ENCODE data around the gene RBM28.

RBM28 gene

DNA sequence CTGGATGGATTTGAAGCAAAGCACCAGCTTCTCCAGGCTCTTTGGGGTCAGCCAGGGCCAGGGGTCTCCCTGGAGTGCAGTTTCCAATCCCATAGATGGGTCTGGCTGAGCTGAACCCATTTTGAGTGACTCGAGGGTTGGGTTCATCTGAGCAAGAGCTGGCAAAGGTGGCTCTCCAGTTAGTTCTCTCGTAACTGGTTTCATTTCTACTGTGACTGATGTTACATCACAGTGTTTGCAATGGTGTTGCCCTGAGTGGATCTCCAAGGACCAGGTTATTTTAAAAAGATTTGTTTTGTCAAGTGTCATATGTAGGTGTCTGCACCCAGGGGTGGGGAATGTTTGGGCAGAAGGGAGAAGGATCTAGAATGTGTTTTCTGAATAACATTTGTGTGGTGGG is 88.4 kb downstream of the RBM28 start:
- no peak for DNase-seq

DNA sequence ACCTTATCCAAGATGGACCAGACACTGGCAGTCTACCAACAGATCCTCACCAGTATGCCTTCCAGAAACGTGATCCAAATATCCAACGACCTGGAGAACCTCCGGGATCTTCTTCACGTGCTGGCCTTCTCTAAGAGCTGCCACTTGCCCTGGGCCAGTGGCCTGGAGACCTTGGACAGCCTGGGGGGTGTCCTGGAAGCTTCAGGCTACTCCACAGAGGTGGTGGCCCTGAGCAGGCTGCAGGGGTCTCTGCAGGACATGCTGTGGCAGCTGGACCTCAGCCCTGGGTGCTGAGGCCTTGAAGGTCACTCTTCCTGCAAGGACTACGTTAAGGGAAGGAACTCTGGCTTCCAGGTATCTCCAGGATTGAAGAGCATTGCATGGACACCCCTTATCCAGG is 89.2 kb downstream of the RBM28 start:
- no peak for DNase-seq

DNA sequence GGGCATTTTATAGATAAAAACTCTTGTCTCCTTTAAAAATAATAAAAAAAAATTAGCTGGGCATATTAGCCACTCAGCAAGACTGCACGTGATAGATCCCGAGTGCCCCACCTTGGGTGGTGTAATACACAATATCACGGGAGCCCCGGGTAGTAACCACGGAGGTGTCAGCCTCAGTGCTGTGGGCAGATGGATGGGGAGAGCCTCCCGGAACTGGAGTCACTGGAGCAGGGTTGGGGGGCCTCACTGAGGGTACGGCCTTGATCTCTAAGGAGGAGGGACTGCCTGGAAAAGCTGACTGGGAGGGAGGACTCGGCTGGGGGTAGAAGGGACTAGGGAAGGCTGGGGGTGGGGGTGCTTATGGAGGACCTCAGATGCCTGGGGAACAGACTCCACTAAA is 90.0 kb downstream of the RBM28 start:
- DNase-seq = no peak

DNA sequence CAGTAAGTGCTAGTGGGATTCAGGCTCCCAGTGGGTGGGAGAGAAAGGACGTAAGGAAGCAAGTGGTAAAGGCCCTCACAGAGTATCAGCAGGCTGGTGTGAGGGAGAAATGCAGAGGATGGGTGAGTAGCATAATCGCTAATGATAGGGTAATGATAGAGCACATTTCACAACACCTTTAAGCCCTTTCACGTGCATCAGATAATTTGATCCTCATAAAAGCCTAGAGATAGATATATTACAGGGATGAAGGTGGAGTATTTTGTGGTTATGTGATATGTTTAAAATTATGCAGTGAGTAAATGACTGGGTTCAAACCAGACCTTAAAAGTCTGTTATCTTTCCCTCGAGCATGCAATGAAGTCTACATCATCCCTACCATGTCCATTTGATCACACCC is 92.4 kb downstream of the RBM28 start:
- no peak for DNase-seq

All from NCI-H1092 treated with DMSO at 0.1 percent for 48 hours (cell line).